ENCODE results near the gene PTPN22.

The PTPN22 gene

GRCh38 chr1:113846391-113847035 is 25.0 kb downstream of the PTPN22 start:
- no peak for DNase-seq

GRCh38 chr1:113836534-113836933 is 35.0 kb downstream of the PTPN22 start:
- DNase-seq, result no peak

GRCh38 chr1:113835686-113836290 is 35.7 kb downstream of the PTPN22 start:
- DNase-seq, result peak; percentile 52

GRCh38 chr1:113834716-113835115 is 36.8 kb downstream of the PTPN22 start:
- DNase-seq, result no peak

- DNase-seq, result no peak
Measured at GRCh38 chr1:113830039-113830438, 41.5 kb downstream of the PTPN22 start.

- no peak for DNase-seq
Measured at GRCh38 chr1:113821916-113822315, 49.6 kb downstream of the PTPN22 start.

- DNase-seq, result no peak
Measured at GRCh38 chr1:113818578-113818977, 52.9 kb downstream of the PTPN22 start.

GRCh38 chr1:113813218-113813617 is 58.3 kb downstream of the PTPN22 start:
- no peak for DNase-seq

- no peak for DNase-seq
Measured at GRCh38 chr1:113812661-113813135, 58.8 kb downstream of the PTPN22 start.

GRCh38 chr1:113811888-113812660 is 59.4 kb downstream of the PTPN22 start, which contains the start of gene RSBN1:
TSS of gene RSBN1 (minus strand) at chr1:113812476. CDS start at chr1:113812412, 64 bp downstream.
- peak; percentile 99 for DNase-seq

GRCh38 chr1:113811156-113811887 is 60.2 kb downstream of the PTPN22 start:
- peak; percentile 39 for DNase-seq

GRCh38 chr1:113809670-113810602 is 61.6 kb downstream of the PTPN22 start:
- DNase-seq, result no peak

- DNase-seq, result no peak
Measured at GRCh38 chr1:113808450-113809195, 62.9 kb downstream of the PTPN22 start.

GRCh38 chr1:113805639-113806038 is 65.9 kb downstream of the PTPN22 start:
- no peak for DNase-seq

GRCh38 chr1:113805256-113805531 is 66.3 kb downstream of the PTPN22 start:
- no peak for DNase-seq

- DNase-seq, result no peak
Measured at GRCh38 chr1:113804421-113805255, 66.9 kb downstream of the PTPN22 start.

- no peak for DNase-seq
Measured at GRCh38 chr1:113802367-113803007, 69.0 kb downstream of the PTPN22 start.

- no peak for DNase-seq
Measured at GRCh38 chr1:113800487-113800886, 71.0 kb downstream of the PTPN22 start.

GRCh38 chr1:113797472-113797871 is 74.0 kb downstream of the PTPN22 start:
- peak; percentile 1 for DNase-seq

All from NCI-H2171 (cell line).